GM10847 (cell line): ENCODE results near the gene SLC9A3.

Experiments used
- POLR2A ChIP-seq: IDR thresholded peaks from 2 replicates; pipeline ENCODE4 v1.6.1; 2011; ENCODE audit not compliant: insufficient read length; ENCODE audit errors: extremely low read depth

The SLC9A3 gene

GRCh38 chr5:428754-429452 is 95.3 kb downstream of the SLC9A3 start:
- TF ChIP-seq POLR2A = no peak

GRCh38 chr5:428219-428618 is 96.0 kb downstream of the SLC9A3 start:
- no peak for TF ChIP-seq POLR2A

- no peak for TF ChIP-seq POLR2A
These were observed 96.7 kb downstream of the SLC9A3 start for GRCh38 chr5:427415-428087.

- no peak for TF ChIP-seq POLR2A
These were observed 97.8 kb downstream of the SLC9A3 start for GRCh38 chr5:426392-426976.

DNA sequence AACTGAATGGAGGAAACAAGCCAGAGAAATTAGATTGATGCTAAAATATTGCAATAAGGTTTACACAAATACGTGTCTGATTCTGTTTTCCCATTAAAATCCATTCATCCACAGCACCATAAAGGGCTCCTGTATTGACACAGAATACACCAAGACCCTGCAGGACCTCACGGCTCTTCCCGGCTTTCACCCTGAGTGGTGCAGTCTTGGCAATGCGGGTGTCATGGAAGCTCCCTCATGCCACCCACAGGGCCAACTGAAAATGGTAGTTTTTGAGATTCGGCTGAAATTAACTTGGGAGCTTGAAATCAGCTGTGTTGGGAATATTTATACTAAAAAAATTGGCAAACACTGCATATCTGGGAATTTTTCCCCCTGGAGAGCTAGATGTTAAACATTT is 98.5 kb downstream of the SLC9A3 start:
- TF ChIP-seq POLR2A = no peak

- TF ChIP-seq POLR2A = peak; percentile 15
These were observed 99.7 kb downstream of the SLC9A3 start for GRCh38 chr5:424301-425110.

- TF ChIP-seq POLR2A = no peak
These were observed 100.5 kb downstream of the SLC9A3 start for GRCh38 chr5:423626-424261.

- TF ChIP-seq POLR2A = no peak
These were observed 101.0 kb downstream of the SLC9A3 start for GRCh38 chr5:423233-423565.

- no peak for TF ChIP-seq POLR2A
These were observed 101.7 kb downstream of the SLC9A3 start for GRCh38 chr5:422323-423232.

DNA sequence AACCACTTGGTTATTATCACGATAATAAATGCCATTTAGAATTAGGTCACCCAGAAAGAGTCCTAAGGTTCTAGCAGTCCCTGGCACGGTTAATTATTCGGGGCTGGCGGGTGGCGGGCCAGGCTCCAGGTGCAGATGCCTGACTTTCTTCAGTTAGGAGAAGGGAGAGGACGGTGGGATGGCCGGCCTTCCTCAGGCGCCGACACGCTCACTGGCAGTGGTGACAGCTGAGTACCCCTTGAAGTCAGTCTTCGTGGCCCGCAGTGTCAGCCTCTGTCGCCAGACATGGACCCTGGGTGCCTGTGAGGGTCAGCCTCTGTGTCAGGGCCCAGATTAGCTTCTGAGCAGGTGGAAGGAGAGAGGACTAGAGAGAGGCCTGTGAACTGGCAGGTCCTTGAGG is 102.3 kb downstream of the SLC9A3 start:
- no peak for TF ChIP-seq POLR2A

DNA sequence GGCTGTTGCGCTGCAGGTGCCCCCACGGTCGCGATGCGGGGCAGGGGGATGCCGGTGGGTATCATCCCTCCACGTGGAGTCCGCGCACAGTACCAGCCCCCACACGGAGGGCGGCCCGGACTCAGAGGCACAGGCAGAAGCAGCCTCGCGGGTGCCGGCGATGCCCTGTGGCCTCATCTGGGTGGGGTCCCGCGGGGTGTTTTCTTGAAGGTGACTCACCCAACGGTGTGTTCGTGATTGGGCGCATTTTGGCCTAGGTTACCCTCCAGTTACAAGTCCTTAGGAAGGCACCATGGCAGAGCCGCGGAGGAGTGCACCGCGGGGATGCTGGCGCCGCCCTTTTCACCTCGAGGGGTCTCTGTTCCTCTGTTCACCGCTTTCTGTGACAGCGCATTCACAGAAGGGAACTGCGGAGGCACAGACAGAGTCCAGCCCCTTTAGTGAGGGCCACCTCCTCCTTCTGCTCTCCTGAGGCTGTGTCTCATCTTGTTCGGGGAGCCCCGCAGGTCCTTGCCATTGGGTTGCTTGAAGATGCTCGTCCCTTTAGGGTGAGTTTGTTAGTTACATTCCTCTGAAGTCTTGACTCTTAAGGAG is 102.9 kb downstream of the SLC9A3 start:
- no peak for TF ChIP-seq POLR2A

DNA sequence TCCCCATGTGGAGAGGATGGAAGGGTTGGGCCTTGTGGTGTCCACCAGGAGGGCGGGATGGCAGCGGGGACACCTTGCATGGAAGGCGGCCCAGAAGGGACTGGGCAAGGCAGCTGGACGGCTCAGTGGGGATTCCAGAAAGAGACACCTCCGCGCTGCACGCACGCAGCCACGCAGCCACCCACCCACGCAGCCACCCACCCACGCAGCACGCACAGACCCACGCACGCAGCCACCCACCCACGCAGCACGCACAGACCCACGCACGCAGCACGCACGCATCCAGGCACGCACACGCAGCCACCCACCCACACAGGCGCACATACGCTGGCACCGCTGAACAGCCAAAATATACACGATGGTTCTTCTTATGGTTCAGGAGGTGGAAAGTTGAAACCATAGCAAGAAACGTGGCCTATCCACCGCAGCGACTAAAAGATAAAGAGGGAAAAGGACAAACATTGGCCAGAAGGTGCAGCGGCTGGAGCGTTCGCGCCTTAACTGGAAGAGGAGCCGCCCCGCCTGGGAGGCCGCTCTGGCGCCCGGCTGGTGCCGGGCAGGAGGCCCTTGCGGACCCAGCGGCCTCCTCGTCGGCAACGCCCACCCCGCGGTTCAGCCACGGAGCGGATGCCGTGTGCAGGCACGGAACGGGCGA is 103.5 kb downstream of the SLC9A3 start:
- no peak for TF ChIP-seq POLR2A
